NCI-H2227 (cell line): ENCODE data around the gene KCNN3.

Experiments used
- DNase-seq: peaks from one replicate; lab custom pipeline; 2025; ENCODE audit not compliant: unreplicated experiment; lab: John Stamatoyannopoulos, UW

The KCNN3 gene

DNA sequence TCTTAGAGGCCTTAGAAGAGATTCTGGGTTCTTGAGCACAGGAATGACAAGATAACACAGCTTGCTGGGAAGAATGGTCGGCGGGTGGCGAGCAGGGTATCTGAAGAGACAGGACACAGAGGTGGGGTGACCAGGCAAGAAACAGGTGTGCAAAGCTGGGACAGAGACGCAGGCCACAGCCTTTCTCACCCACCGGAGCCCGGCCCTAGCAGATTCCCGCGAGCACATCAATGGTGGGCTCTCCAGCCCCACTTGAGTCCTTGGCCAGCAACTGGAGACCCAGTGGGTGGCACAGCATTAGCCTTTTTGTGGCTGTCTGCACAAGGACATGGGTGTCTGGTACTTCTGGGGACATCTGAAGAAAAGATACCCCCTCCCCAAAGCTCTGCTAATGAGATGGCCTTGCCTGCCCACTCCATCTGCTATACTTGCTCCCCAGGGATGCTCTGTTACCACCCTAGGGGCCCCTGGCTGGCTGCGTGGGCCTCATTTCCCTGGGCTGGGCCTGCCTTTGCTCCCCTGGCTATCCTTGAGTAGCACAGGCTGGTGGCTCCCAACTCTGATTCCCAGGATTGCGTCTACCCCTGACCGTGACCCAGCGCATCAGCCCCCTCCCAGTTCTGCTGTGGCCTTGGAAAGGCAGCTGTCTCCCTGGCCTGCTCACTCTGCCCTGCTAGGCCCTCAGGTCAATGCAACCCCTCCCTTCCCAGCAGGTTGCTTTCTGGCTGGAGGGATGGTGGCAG is 134.8 kb downstream of the KCNN3 start:
- no peak for DNase-seq

DNA sequence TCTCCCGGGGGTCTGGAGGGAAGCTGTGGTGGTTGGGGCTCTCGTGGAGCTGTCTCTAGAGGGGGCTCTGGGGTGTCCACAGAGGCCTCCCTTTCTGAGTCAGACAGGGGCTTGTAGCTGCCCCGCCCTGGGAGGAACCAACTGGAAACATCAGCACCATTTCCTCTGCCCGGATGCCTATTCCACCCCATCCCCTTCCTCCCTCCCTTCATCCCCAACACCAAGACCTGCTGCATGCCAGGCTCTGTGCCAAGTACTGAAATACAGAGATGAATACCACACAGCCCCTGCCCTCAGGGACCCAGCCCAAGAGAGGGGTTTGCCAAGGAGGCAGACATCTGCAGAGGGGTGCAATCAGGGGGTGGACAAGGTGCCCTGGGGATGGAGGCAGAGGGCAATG is 136.5 kb downstream of the KCNN3 start:
- DNase-seq: no peak

DNA sequence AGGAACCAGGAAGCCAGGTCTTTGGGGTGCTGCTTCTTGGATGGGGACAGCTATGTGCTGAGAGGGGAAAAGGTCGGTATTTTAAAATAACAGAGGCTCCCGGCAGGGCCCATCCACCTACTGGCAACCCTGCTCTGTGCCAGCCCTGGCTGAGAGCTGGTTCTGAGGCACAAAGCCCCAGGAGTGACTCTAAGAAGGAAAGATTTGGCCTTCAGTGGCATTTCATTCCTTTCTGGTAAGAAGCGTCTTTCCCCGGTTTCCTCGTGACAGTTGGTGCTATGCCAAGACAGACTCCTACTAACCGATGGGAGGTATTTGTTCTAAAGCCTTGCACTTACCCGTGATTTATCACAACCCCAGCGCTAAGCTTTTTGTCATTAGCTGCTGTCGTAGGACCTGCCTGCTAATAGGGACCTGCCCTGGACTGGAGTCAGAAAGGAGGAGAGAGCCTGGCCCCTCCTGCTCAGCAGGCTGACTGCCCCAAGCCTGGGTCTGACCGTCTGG is 139.0 kb downstream of the KCNN3 start:
- DNase-seq: peak; percentile 46

DNA sequence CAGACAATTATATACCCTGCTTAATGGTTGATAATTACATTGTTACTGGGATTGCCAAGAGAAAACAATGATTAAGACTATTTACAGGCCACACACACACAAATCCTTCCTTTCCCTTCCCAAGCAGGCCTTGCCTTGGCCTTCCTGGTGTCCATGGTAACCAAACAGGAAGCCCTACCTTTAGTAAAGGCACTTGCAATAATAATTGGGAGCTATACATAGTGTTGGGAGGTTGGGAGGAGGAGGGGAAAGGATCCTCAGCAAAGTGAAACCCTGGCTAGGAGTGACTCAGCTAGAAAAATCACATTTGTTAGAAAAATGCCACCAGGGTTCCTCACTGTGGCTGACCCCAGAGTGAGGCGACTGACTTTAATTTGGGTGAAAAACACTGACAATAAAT is 139.8 kb downstream of the KCNN3 start:
- peak; percentile 92 for DNase-seq

DNA sequence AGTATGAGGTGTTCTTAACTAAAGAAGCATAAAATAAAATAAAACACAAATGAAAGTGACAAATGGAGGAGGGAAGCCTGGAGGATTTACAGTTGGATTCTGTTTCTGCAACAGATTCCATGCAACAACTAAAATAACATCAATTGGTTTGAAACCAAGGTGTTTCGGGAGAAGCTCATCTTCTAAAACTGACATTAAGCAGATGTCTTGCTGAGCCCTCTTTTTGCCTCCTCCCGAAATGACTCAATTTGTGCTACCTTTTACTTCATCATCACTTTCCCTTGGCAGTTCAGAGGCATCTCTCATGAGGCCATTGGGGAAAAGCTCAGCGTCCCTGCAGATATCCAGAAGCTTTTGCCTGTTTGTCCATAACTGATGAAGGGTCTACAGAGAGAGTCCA is 140.5 kb downstream of the KCNN3 start:
- no peak for DNase-seq

DNA sequence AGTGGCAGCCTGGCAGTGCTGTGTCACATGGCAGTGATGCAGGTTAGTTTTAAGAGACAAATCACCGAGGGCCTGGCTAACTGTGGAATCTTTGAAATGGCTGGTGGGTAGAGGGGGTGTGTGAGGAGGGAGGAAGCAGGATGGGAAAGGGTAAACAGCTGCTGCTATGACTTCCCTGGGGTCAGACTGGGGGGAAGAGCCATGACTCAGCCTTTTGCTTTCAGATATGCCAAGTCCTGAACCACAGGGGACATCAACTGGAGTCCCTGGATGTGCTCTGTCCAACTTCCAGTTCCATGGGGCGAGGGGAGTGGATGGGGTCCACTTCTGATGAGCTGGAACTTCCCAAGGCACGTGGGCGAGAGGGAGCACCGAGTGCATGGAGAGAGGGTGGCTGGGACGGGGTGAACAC is 141.0 kb downstream of the KCNN3 start:
- DNase-seq: no peak

DNA sequence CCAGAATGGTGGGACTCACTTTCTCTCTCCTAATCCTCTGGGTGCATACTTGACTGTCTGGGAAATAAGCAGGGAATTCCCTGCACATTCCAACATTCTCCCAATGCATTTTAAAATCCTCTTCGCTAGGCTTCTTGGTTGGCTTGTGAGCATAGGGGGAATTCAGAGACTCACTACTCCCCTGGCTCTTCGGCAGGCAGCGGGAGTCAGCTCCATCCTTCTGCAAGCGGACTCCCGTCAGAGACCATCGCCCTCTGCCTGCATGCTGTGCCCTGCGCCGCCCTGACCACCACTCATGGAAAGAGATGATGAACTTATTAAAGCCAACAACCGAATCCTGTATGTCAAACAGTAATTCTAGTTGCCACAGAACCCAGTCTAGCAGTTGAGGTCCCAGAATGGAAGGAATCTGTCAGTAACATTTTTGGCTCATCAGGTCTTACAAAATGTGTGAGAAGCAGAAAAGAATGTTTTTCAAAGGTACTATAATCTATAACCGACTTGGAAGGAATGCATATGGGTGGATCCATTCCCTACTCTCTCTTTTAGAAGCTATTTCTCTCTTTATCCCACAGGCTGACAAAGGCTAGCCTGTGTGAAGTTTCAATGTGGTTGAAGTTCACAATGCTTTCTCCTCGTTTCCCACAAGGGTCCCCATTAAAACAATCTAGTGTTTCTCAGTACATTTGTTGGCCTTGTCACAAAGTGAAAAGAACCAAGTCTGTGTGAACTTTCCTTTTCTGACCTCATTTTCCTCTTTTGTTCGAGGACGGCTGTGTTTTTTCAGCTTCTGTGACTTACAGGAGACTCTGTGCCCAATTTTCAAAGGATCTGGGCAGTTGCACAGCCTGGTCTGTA is 143.0 kb downstream of the KCNN3 start:
- DNase-seq: no peak

DNA sequence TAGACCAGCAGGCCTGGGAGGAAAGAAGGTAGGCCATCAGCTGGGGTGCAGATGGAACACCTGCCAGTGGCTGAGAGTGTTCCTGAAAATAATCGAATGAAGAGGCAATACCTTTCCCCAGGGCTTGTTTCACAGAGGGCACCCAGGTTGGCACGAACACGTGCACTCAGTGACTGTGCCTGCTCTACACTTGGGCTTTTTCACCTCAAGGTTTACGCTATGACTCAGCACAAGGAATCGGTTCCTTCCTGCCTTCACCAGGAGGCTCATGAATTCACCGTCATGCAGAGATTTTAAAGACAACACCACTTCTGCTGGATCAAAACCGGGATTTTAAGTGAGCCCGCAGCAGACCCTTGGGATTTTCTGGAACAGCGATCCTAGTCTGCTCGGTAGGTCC is 143.6 kb downstream of the KCNN3 start:
- DNase-seq: no peak

DNA sequence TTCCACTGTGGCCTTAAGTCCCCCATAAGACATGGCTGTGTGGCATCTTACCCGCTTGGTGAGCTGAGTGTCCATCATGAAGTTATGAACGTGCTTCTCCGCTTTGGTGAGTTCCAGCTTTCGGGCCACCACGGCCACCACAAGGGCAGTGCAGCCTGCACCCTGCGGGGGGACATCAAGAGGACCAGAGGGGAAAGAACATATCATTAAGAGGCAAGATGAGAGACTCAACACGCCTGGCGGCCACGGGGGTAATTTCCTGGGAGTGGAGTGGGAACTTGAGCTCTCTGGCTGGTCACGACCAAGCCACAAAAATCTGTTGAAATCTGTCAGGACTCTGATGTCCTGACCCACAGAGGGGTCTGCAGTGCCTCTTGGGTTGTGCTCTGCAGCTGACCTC is 144.2 kb downstream of the KCNN3 start:
- DNase-seq: no peak

DNA sequence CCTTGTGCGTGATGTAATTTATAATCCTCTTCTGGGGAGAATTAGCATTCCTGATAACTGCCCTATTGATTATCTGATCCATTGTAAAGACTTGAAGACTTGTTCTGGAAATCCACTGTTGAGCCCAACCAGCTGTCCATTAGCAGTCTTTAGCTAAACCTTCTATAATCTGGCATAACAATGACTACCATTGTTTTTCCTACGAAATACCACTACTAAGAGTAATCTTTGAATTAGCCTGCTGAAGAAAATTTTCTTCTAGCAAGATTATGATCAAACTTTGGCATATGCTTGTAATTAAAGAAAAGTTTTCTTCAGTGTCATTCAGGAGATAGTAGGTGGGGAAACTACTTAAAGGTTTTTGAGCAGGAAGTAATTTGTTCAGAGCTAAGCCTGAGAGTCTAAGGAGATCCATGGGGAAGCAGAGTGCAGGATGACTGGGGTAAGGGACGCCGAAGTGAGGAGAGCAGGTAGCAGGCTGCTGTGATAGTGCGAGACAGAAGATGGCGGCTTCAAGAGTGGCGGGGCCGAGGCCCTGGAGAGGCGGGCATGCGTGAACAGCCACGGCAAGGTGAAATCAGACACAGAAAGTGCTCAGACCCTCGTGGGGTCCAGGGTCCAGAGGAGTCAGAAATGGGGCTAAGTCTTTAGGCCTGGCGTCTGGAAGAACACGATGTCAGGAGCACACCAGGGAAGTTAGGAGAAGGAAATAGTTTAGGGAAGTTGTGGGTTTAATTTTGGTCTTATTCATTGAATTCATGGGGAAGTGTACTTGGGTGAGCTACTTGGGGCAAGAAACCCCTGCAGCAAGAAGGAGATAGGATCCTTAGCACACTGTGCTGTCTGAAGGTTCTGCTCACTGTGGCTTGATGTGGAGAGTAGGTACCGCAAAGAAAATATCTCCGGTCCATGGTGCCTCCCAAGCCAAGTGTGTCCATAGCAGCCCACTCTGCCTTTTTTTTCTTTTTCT is 149.5 kb downstream of the KCNN3 start:
- DNase-seq: no peak

DNA sequence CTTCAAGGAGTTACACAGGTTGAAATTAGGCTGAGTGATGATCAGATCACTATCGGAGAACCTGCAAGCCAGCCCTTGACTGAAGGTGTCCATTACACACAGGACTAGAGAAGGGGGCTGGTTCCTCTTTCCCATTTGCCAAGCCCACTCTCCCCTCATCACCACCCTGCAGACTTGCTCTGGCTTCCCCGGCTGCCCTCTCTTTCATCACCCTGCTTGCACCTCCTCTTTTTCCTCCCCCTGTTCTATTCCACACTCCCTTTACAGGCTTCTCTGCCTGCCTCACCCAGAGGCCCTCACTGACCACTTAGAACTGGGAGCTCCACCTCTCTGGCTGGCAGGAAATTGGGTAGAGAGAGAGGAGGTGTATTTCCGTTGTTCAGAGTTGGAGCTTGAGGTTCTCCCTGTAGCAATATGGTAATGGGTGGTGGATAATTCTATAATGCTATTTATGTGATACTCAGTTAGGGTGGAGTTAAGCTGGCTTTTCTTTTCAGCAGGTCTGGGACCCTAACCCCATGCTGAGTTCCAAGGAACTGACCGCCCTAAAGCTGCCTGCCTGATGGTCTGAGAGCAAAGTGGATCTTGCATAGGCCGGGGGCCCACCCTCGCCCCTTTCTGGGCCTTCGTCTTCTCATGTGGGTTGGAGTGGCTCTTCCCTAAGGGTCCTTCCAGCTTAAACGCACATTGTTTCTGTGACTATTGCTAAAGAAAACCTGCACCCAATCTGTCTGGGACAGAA is 150.3 kb downstream of the KCNN3 start:
- no peak for DNase-seq

DNA sequence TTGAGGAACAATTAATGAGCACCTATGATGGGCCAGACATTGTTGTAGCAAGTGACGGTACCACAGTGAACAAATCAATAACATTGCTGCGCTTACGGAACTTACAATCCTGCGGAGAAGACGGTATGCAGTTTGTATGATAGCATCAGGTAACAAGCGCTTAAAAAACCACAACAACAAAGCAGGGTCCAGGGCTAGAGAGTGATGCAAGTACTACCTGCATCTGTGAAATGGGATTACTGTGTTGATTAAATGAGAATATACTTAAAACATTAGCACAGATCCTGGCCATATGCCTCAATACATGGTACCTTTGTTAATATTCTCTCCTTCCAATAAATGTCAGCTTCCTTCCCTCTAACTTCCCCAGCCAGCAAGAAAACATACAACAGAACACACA is 151.5 kb downstream of the KCNN3 start:
- DNase-seq: no peak

DNA sequence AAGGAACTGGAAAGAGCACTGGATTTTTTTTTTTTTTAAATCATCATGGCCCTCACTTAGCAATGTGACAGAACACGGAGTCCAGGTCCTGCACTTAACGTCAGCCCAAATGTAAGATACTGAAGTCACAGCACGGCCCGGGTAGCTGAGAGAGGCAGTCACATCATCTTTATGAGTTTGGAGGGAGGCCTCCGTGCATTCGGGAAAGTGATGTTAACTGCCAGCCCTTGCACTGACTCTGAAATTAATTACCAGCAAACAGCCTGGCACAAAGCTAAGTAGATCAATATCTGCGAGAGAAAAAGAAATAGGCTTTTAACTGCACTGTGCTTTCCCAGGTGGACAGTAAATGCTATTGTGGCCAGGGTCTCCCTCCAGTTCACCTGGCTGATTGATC is 152.6 kb downstream of the KCNN3 start:
- DNase-seq: no peak

DNA sequence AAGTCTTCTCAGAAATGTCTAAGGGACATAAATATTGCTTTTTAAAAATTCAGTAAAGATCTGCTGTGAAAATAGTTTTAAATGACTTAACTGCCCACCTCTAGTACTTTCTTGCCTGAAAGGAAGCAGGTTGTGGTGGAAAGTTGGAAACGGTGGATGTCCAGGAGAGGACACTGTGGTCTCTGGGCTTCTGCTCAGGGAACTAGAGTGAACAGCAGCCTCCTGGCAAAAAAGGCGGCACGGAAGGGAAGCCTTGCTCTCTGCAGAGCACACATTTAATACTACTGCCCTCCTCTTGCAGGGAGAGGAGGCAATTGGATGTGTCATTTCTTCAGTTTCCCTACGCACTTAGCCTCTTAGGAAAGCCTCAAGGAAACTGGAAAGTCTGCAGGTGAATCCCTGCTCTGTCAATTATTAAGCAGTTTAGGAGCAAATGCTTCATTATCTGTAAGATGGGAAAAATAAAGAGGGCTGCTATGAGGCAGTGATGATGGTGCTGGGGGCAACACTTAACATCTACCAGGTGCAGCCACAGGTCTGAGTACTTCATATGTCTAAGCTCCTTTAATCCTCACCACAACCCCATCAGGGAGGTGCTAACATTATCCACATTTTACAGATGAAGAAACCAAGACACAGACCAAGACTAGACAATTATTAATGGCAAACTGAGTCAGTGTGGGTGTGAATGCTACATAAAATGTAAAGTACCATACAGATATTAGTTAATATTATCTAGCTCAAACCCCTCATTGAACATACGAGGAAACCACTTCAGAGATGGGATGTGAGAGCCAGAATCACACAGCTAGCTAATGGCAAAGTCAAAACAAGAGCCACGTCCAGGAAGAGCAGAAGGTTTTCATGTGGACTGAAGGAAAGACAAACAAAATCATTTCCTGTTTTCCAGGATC is 153.2 kb downstream of the KCNN3 start:
- no peak for DNase-seq

DNA sequence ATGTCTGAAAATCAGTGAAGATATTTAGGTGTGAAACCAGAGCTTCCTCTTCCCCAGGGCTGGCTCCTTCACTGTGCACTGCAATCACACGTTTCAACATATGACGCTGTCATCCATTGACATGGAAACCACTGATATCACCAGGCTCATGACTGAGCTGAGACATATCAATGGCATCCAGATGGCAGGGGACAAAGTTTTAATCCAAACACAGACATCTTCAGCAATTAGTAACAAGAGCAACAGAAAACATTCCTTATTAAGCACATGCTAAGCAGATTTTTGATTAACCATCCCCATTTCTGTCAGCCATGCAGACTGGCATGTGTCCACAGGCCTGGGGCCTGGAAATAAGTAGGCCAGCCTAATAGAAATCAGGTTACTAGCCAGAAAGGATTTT is 154.1 kb downstream of the KCNN3 start:
- DNase-seq: no peak

DNA sequence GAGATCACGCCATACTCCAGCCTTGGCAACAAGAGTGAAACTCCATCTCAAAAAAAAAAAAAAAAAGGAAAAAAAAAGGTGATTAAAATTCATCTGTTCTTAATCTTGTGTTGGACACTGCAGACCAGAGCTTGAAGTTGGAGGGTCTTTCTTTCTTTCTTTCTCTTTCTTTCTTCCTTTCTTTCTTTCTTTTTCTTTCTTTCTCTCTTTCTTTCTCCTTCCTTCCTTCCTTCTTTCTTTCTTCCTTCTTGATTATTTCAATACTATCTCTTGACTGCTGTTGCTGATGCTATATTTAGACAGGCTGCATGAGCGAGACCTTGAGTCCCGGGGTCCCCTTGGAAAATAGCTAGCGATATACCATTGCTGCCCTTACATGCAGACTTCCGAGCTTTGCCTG is 154.7 kb downstream of the KCNN3 start:
- no peak for DNase-seq

DNA sequence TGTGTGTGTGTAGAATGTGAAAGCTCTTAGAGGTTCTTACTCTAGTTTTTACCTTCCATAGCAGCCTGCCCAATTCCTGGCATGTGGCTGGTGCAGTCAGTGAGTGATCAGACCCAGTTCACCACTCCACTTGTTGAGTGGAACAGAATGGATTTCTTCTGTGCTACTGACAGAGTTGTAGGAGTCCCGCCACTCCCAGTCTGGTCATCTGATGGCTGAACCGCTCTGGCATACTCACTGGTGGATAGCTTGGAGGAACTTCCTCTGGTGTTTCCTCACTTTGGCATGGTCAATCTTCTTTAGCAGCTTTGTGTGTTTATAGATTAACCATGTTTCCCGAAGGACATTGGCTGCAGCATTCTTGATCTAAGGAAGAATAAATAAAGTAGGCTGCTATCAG is 155.4 kb downstream of the KCNN3 start:
- peak; percentile 22 for DNase-seq

DNA sequence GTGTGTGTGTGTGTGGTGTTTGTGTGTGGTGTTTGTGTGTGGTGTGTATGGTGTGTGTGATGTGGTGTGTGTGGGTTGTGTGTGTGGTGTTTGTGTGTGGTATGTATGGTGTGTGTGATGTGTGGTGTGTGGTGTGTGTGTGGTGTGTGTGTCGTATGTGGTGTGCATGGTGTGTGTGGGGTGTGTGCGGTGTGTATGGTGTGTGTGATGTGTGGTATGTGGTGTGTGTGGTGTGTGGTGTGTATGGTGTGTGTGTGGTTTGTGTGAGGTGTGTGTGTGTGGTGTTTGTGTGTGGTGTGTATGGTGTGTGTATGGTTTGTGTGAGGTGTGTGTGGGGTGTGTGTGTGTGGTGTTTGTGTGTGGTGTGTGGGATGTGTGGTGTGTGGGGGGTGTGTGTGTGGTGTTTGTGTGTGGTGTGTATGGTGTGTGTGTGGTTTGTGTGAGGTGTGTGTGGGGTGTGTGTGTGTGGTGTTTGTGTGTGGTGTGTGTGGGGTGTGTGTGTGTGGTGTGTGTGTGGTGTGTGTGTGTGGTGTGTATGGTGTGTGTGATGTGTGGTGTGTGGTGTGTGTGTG is 155.9 kb downstream of the KCNN3 start:
- no peak for DNase-seq

DNA sequence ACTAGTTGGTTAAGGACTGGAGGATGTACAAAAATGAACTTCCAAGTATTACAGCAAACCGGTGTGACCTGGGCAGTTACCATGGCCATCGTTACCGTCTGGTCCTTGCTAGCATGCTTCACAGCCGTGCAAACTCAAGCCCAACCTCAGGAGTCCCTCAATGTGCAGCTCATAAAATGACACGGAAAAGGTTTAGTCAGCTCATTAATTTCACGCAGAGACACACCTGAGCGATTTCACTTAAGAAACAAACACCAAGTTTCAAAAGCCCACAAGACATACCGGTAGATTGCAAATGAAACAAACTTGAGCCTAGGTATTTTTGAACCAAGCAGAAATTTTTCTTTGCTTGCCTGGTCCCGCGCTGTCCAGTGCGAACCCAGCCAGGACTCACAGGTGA is 157.1 kb downstream of the KCNN3 start:
- no peak for DNase-seq
